ENCODE measurements around the gene SERPINA5. TPM values are rescaled to one million over a fixed set of nuclear protein-coding genes. Genes with fewer than 3 reads are reported as not detected.

The SERPINA5 gene
- total and polyA plus RNA-seq, 7 donors, result 2.6 to 107 (median 16.3) TPM

DNA sequence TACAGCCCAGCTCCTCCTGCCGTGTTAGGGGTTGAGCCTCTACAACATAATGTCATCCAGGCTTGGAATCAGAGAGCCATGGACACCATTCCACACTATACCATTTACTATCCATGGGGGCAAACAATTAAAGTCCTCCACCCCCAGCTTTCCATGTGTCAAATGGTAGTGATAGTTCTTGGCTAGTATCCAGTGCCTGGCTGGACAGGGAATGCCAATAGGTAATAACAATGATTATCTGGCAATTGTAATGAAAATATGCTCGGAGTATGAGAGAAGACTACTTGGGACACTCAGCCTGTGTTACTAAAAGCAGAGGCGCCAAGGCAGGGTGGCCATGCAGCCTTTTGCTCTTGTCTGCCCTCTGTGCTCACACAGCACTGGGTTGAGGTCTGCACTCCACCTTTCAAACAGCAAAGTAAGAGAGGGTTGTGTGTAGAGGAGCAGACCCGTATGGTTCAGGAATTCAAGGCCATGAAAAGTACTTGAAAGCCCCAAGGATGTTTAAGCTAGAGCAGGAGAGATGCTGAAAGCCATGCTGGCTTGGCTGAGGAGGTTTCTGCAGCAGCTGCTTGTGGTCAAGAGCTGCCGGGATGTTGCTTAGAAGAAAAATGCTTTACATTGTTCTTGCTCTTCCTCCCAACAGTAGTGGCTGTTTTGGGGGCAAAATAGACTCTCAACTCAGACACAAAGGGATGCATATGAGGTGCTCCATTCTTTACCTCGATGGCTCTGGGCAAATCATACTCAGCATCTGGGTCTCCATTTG, 41.6 kb downstream of the SERPINA5 start:
- ATAC-seq, result no peak
- no peak overlapping the region for H3K27ac ChIP-seq
- no peak overlapping the region for H3K4me3 ChIP-seq
- H3K36me3 ChIP-seq (ENCODE audit: insufficient read depth in 1 of 2, low read depth in 1 of 2), result no peaks in the 10 kb centered on the region
- TF ChIP-seq, protein P1, sequence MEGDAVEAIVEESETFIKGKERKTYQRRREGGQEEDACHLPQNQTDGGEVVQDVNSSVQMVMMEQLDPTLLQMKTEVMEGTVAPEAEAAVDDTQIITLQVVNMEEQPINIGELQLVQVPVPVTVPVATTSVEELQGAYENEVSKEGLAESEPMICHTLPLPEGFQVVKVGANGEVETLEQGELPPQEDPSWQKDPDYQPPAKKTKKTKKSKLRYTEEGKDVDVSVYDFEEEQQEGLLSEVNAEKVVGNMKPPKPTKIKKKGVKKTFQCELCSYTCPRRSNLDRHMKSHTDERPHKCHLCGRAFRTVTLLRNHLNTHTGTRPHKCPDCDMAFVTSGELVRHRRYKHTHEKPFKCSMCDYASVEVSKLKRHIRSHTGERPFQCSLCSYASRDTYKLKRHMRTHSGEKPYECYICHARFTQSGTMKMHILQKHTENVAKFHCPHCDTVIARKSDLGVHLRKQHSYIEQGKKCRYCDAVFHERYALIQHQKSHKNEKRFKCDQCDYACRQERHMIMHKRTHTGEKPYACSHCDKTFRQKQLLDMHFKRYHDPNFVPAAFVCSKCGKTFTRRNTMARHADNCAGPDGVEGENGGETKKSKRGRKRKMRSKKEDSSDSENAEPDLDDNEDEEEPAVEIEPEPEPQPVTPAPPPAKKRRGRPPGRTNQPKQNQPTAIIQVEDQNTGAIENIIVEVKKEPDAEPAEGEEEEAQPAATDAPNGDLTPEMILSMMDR (IDR thresholded peaks at IDR 0.05), result no peak
- intact Hi-C loops (cut with DNase I), result no loop called here
- H3K4me1 ChIP-seq, result no peaks in the 10 kb centered on the region
- peaks cover 9% of the 10 kb centered on the region for H3K9me3 ChIP-seq
- WGBS, 3 donors, result 62 to 75% (median 70%) methylated on average over 6 of the region's 6 CpGs
- DNase-seq, result no peak
- peaks cover 0 to 4% (median 0%) of the 10 kb centered on the region in 3 donors for H3K27me3 ChIP-seq (ENCODE audit: insufficient read depth in 3 of 3, low read length in 2 of 3)

DNA sequence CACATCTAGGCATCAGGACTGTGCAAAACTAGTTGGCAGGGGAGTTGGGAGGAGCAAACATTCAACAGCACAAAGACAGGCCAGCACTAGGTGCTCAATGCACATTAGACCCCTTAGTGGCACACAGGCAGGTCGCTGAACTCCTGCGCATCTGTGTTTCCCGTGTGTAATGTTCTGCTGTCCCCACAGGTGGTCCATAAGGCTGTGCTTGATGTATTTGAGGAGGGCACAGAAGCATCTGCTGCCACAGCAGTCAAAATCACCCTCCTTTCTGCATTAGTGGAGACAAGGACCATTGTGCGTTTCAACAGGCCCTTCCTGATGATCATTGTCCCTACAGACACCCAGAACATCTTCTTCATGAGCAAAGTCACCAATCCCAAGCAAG, 42.2 kb downstream of the SERPINA5 start:
- Histone ChIP-seq H3K36me3 (ENCODE audit: insufficient read depth in 1 of 2, low read depth in 1 of 2) (no peaks in the 10 kb centered on the region), H3K4me3 (no peak overlapping the region), H3K27ac (no peak overlapping the region), H3K27me3 (ENCODE audit: insufficient read depth in 3 of 3, low read length in 2 of 3) (peaks cover 0 to 4% (median 0%) of the 10 kb centered on the region in 3 donors), H3K9me3 (peaks cover 5% of the 10 kb centered on the region), H3K4me1 (no peaks in the 10 kb centered on the region)
- TF ChIP-seq, protein P1 (IDR thresholded peaks at IDR 0.05), result no peak
- ATAC-seq, result no peak
- intact Hi-C loops (cut with DNase I), result no loop called here
- DNase-seq, result no peak
- WGBS, 3 donors, result 86 to 92% (median 87%) methylated on average over 4 of the region's 4 CpGs

DNA sequence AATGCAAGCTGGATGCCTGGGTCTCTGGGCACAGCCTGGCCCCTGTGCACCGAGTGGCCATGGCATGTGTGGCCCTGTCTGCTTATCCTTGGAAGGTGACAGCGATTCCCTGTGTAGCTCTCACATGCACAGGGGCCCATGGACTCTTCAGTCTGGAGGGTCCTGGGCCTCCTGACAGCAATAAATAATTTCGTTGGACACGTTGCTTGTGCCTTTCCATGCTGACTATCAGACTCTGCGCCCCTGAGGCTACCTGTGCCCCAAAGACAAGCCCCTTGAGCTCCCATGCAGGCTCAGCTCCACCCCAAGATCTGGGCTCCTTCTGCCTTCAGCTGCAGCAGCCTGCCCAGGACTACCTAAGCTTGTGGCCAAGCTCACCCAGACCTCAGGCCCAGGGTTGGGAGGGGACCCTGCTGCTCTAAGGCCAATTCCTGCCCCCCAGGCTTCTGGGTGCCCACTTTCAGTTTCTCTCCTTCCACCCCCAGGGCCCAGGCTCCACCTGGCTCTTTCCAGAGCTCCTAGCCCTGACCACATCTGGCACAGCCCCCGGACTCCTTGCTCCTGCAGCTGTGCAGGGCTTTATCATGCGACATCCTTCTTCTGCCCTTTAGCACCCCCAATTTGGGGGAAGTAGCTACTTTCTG, 42.8 kb downstream of the SERPINA5 start:
- TF ChIP-seq, protein P1 (IDR thresholded peaks at IDR 0.05), result no peak
- Histone ChIP-seq H3K36me3 (ENCODE audit: insufficient read depth in 1 of 2, low read depth in 1 of 2) (no peaks in the 10 kb centered on the region), H3K4me1 (no peaks in the 10 kb centered on the region), H3K27ac (no peak overlapping the region), H3K27me3 (ENCODE audit: insufficient read depth in 3 of 3, low read length in 2 of 3) (peaks cover 0 to 4% (median 0%) of the 10 kb centered on the region in 3 donors), H3K4me3 (no peak overlapping the region), H3K9me3 (no peaks in the 10 kb centered on the region)
- WGBS, 3 donors, result 59 to 73% (median 72%) methylated on average over 7 of the region's 7 CpGs
- ATAC-seq (no peak), DNase-seq (no peak)
- intact Hi-C loops (cut with DNase I), result no loop called here

DNA sequence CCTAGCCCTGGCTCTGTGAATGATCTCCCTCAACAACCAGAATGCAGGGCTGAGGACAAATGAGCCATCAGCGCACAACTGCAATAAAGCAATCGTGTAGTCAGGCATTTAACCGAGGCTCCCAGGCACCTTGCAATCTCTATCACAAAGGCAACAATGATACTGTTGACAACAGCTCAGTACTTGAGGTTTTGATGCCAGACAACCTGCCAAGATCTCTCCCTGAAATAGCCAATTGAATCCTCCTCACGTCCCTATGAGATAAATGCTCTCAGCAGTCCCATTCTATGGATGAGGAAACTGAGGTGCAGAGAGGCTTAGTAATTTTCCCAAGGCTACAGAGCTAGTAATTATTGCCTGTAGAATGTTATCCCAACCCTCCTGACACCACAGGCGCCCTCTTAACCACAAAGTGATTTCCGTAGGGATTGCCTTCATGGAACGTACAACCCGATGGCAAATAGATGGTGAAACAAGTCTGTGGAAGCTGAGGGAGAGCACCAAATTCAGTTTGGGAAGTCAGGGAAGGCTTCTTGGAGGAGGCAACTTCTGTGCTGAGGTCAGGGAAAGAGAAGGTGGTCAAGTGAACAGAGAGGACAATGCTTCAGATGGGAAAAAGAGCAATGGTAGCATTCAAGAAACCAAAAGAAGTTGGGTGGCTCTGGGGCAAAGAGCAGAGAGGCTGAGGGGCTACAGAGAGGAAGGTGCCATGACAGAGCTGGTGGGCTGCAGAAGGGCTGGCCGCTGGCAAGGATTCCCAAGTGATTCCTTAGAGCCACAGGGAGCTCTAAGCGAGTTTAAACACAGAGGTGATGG, 43.5 kb downstream of the SERPINA5 start:
- TF ChIP-seq, protein P1 (IDR thresholded peaks at IDR 0.05), result no peak
- ATAC-seq, result no peak
- Histone ChIP-seq H3K27me3 (ENCODE audit: insufficient read depth in 3 of 3, low read length in 2 of 3) (peaks cover 0 to 4% (median 0%) of the 10 kb centered on the region in 3 donors), H3K4me1 (no peaks in the 10 kb centered on the region), H3K4me3 (no peak overlapping the region), H3K36me3 (ENCODE audit: insufficient read depth in 1 of 2, low read depth in 1 of 2) (no peaks in the 10 kb centered on the region), H3K27ac (no peak overlapping the region), H3K9me3 (no peaks in the 10 kb centered on the region)
- 73 to 80% (median 75%) methylated on average over 10 of the region's 10 CpGs for whole genome bisulfite sequencing, 3 donors
- DNase-seq, result no peak
- intact Hi-C loops (cut with DNase I), result no loop called here

All from psoas muscle (tissue), 8 donors.